DMS53 treated with DMSO at 0.1 percent for 48 hours (cell line): ENCODE measurements around the gene P2RY8.
"Not testable (repeated sequence)": the region's sequence is repeated elsewhere in the genome, so short reads cannot be mapped to it uniquely, and the experiment has no call there.

Experiments
- DNase-seq: peaks from one replicate; lab custom pipeline; 2025; ENCODE audit not compliant: unreplicated experiment; lab: John Stamatoyannopoulos, UW

Gene P2RY8

DNA sequence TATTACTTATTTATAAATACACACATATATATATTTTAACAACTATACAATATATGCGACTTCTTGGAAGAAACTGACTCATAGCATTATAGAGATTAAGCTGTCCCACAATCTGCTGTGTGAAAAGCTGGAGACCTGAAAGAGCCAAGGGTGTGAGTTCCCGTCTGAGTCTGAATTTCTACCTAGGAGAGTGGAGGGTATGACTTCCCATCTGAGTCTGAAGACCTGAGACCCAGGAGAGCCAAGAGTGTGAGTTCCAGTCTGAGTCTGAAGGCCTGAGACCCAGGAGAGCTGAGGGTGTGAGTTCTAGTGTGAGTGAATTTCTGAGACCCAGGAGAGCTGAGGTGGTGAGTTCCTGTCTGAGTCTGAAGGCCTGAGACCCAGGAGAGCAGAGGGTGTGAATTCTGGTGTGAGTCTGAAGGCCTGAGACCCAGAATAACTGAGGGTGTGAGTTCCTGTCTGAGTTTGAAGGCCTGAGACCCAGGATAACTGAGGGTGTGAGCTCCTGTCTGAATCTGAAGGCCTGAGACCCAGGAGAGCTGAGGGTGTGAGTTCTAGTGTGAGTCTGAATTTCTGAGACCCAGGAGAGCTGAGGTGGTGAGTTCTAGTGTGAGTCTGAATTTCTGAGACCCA, 8.9 kb upstream of the P2RY8 start:
- DNase-seq, result no peak

DNA sequence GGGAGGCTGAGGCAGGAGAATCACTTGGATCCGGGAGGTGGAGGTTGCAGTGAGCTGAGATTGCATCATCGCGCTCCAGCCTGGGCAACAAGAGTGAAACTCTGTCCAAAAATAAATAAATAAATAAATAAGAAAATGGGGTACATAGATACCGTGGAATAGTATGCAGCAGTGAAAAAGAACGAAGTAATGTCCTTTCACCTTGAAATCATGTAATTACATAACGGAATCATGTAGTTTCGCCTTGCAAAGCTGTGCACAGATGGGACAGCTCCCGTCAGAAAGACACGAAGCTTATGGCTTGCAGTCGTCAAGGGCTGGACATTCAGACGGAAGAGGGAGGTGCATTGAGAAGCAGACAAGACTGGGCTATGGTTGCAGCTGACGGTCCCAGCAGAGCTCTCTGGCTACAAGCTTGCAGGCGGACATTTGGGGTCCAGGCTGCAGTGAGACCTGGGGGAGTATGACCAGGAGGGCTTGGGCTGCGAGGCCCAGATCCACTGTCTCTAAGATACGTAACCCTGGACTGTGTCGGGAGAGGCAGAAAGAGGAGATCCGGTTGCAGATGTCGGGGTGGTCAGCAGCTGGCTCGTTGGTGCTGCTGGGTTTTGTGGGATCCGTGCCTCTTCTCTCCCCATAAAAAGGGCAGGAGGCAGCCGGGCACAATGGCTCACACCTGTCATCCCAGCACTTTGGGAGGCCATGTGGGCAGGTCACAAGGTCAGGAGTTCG, 6.2 kb upstream of the P2RY8 start:
- DNase-seq, result no peak

DNA sequence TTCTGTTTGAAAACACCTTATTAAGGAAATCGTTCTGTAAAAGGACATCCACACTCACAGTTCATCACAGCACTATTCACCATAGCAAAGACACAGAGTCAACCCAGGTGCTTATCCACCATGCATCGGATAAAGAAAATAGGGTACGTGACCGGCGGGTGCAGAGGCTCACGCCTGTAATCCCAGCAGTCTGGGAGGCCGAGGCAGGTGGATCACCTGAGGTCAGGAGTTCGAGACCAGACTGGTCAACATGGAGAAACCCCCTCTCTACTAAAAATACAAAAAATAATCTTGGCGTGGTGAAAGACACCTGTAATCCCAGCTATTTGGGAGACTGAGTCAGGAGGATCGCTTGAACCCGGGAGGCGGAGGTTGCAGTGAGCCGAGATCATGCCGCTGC, 2.2 kb upstream of the P2RY8 start:
- DNase-seq, result not testable (repeated sequence)

DNA sequence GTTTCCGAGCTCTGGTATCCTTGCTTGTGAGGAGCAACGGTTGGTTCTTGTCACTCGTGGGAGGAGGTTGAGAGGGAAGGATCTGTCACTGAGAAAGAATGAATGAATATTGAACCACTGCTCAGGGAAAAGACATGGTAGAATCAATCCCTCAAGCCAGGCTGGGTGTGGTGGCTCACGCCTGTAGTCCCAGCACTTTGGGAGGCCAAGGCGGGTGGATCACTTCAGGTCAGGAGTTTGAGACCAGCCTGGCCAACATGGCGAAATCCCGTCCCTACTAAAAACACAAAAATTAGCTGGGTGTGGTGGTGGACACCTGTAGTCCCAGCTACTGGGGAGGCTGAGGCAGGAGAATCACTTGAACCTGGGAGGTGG, 718 bp upstream of the P2RY8 start:
- not testable (repeated sequence) for DNase-seq

DNA sequence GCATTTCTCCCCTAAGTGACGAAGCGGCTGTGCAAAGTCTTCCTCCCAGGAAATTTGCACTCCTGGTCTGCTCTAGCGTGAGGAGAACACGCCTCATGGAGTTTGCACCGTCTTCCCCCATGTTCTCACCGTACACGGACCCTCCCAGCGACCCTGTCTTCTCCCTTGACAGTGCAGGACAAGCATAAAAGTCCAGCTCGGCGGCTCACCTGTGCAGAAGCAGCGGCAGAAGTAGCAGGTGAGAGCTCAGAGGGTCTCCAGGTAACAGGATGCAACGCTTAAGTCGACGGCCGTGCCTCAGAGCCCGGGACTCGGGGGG, 314 bp downstream of the P2RY8 start:
- DNase-seq, result no peak

DNA sequence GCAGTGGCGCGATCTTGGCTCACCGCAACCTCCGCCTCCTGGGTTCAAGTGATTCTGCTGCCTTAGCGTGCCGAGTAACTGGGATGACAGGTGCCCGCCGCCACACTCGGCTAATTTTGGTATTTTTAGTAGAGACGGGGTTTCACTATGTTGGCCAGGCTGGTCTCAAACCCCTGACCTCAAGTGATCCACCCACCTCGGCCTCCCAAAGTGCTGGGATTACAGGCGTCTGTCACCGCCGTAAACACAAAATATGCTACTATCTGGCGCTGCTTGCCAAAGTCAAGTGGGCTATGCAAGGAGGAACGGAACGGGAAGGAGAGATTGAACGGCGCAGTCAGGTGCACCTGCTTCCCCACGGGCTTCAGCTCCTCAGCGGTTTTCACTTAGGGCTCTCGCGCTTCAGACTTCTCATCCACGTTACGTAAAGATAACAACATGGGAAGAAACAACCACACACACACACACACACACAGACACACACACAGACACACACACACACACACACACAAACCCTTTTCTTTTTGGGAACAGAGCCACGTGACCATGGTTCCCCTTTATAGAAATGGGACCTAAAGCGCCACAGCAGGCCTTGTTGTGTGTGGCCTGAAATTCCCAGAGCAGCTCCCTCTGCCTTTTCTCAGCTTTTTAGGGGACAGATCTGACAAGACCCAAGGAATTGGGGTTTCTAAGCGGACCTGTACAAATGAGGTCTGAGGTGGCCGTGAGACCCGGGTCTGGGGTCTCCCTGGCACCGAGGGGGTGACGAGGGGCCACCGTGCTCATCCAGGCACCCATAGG, 1.5 kb downstream of the P2RY8 start:
- no peak for DNase-seq

DNA sequence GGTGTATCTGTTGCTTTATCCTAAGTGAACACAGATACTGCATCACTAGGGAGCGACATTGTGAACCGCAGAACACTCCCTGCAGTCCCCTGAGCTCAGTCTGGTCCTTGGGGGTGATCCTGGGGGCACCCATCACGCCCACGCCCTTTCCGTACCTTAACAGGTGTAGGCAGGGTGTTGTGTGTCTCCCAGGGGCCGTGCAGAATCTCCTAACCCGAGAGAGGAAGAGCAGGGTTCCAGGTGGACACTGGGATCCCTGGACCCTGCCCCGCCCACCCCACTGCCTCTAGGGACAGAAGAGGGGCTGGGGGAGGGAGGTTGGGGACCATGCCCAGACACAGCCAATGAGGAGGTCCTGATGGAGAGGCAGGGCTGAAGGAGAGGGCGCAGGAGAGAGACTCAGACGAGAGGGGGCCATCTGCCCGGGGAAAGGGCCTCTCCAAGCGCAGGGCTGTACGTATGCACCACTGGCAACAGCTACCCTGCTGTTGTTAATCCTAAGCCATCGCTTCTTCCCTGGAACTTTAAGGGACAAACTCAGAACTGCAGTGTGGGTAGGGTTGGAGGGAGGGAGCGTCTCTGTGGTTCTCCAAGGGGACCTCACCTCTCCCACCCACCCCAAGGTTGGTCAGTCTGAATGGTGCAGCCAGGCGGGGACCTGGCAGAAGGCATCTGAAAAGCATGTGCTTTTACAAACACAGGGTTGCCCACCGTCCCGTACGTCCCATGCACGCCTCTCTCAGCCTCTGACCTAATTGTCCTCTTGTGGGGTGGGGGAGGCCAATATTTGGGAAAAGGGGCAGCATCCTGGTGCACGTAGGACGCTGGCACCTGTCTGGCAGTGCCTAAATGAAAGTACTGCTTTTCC, 2.5 kb downstream of the P2RY8 start:
- no peak for DNase-seq

DNA sequence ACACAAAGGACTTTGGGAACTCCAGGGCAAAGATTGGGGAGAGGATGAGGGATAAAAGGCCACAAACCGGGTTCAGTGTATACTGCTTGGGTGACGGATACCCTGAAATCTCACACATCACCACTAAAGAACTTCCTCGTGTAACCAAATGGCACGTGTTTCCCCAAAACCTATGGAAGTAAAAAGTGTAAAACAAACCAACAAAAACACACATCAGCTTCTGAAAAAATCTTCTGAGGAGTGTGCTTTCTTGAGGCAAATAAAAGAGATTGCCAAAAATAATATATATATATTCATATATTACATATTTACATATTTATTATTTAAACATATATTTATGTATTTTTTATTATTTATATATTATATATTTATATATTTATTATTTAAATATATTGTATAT, 3.9 kb downstream of the P2RY8 start:
- DNase-seq, result no peak

DNA sequence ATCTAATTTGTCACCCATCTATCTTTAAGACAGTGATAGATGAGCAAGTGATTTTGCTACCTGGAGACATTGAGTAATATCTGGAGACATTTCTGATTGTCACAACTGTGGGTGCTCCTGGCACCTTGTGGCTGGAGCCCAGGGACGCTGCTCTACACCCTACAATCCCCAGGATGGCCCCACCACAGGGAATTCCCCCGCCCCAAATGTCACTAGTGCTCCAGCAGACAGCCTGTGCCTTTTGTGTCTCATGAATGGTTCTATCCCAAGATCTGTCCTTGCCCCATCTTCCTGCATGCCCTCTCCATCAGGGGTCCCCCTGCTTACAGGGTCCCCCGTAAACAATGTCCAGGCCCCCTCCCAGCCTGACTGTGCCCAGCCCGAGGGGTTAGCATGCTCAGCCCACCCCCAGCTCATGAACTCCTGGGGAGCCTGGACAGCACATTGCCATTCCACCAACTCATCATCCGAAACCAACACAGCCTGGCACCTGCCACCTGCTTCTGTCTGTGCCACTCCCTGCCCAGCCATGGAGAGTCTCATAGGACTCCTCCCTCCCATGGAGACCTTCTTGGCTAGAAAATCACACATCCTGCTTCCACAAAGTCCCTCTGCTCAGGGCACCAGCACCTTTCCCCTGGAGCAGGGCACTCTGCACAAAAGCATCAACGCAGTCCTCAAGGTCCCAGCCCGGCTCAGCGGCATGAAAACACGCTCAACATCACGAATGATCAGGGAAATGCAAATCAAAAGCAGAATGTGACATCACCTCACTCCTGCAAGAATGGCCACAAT, 5.7 kb downstream of the P2RY8 start:
- DNase-seq, result no peak

DNA sequence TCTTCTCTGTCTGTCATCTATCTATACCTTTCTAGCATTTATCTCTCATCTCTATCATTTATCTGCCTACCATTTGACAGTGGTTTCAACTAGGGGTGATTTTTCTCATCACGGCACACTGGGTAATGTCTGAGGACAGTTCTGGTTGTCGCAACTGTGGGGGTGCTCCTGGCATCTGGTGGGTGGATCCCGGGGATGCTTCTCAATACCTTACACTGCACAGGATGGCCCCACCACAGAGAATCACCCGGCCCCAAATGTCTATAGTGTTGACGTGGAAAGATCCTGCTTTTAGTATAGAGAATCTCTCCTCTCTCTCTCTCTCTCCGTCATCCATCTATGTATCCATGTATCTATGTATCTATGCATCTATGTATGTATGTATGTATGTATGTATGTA, 7.2 kb downstream of the P2RY8 start:
- DNase-seq, result no peak

DNA sequence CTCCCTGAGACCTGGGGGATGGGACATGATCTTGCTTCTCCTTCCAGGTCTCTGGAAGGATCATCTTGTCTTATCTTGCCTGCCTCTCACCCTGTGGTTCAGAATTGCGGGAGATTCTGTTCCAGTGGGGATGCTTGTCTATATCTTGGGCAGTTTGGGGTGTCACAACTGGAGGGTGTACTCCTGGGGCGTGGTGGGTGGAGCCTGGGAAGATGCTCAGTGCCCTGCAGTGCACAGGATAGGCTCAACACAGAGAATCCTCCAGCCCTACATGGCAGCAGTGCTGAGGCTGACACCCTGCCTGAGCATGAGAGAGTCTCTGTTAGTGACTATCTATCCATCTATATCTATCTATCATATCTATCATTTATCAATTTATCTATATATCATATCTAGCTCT, 7.7 kb downstream of the P2RY8 start:
- DNase-seq, result no peak

DNA sequence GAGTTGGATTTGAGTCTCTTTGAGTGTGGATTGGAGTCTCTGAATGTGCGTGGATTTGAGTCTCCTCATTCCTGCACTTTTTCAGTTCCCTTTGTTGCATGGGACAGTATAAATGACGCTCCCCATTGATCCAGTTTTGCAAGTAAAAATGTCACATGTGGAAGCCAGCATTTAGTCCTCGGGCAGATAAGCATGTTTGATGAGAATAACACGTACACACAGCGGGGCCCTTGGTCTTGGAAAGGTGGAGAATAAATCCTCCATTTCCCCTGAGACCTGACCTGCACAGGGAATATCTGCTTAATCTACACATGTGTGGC, 8.1 kb downstream of the P2RY8 start:
- no peak for DNase-seq

DNA sequence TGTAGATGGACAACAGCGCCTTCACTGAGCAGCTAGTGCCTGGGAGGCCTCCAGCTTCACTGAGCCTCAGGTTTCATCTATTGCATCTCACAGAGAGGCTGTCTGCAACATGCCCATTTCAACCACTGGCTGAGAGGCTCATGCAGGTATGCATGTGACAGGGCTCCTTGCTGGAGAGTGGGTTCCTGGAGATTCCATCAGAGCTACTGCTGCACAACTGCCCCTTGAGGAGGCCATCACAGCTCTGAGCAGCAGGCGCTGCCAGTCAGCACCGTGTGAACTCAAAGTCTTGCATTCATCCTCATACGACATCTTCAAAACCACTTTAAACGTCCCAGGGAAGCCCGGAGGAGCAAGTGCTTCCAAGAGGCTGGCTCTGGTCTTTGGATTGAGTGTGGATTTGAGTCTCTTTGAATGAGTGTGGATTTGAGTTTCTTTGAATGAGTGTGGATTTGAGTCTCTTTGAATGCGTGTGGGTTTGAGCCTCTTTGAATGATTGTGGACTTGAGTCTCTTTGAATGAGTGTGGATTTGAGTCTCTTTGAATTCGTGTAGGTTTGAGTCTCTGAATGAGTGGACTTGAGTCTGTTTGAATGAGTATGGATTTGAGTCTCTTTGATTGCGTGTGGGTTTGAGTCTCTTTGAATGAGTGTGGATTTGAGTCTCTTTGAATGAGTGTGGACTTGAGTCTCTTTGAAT, 8.7 kb downstream of the P2RY8 start:
- no peak for DNase-seq

DNA sequence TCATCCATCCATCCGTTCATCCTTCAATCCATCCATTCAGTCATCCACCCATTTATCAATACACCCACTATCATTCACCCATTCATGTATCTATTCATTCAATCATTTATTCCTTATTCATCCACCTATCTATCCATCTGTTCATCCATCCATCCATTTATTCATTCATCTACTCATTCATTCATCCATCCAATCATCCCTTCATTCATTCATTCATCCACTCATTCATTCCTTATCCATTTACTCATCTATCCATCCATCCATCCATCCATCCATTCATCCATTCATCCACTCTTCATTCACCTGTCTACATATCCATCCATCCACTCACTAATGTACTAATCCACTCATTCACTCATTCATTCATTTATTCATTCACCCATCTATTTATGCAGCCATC, 9.5 kb downstream of the P2RY8 start:
- no peak for DNase-seq

DNA sequence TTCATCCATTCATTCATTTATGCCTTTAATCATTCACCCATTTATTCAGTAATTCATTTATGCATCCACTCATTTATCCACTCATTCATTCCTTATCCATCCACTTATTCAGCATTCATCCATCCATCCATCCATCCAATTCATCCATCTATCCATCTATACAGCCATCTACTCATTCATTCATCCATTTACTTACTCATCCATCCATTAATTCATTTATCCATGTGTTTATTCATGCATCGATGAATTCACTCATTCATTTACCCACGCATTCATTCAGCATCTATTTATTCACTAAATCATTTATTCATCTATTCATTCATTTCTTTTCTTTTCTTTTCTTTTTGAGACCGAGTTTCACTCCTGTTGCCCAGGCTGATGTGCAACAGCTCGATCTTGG, 10.4 kb downstream of the P2RY8 start:
- no peak for DNase-seq

DNA sequence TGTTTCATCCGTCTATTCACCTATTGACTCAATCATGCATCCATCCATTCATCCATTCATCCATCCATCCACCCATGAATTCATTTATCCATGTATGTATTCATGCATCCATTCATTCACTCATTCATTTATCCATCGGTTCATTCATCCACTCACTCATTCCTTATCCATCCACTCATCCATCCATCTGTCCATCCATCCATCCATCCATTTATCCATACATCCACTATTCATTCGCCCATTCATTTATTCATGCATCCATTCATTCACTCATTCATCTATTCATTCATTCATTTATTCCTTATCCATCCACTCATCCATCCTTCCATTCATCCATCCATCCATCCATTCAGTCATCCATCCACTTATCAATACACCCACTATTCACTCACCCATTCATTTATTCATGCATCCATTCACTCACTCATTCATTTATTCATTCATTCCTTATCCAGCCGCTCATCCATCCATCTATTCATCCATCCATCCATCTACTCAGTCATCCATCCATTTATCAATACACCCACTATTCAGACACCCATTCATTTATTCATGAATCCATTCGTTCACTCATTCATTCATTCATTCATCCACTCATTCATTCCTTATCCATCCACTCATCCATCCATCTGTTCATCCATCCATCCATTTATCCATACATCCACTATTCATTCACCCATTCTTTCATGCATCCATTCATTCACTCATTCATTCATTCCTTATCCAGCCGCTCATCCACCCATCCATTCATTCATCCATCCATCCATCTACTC, 11.2 kb downstream of the P2RY8 start:
- no peak for DNase-seq

DNA sequence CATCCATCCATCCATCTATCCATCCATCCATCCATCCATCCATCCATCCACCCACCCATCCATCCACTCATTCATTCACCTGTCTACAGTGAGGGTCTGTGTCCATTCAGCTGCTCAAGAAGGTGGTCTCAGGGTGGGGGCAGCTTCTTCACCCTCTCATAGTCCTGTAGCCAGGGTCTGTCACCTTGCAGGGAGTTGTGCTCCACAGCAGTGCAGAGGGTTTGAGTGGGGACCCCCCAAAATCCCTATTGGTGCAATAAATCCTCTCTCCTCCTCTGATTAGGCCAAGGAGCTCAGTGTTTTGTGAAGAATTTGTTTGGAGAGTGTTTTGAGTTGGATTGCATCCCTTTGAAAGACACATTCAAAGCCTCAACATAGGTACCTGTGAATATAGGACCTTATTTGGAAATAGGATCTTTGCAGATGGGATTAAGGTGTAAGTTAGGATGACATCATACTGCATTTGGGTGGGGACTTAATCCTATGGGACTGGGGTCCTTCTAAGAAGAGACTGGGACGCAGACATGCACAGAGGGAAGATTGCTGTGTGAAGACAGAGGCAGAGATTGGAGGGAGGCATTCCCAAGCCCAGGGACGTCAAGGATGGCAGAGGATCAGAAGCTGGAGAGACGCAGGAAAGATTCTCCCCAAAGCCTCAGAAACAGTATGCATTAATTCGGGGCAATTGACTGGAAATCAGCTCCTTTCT, 12.0 kb downstream of the P2RY8 start:
- DNase-seq, result no peak

DNA sequence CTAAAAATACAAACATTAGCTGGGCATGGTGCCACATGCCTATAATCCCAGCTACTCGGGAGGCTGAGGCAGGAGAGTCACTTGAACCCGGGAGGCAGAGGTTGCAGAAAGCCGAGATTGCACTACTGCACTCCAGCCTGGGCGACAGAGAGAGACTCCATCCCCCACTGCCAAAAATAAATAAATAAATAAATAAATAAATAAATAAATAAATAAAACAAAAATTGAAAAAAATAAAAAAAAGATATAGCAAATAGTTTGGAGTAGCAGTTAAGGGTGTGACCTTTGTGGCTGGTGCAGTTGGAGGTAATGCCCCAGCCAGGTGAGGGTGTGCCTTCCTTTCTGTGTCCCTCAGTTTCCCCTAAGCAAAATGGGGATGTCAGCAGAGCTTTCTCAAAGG, 14.1 kb downstream of the P2RY8 start:
- DNase-seq, result not testable (repeated sequence)

DNA sequence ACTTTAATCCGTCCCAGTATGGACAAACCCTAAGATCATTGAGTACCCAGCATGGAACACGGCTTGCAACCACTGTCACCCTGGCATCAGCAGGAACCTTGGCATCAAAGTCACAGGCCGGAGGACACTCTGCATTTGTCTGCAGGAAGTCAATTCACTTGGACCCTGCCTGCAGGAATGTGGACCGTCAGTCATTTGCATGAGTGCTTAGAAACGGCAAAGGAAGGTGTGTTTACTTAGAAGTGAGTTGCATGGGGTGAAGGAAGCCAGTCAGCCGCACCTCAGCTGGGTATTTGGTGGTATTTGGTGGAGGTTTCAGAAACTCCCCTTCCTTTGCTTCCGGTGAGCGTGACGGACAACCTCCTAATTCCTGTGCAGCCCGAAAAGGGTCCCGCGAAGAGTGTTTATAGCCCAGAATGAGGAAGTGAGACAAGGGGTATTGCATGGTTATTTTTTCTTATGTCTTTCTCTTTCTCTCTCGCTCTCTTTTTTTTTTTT, 15.5 kb downstream of the P2RY8 start:
- DNase-seq, result no peak
